Type B pancreatic cell (in vitro differentiated cells): ENCODE data around the gene FMO5. TPM values are rescaled to one million over a fixed set of nuclear protein-coding genes. Genes with fewer than 3 reads are reported as not detected.
"Not testable (repeated sequence)": the region's sequence is repeated elsewhere in the genome, so short reads cannot be mapped to it uniquely, and the experiment has no call there.

ENCODE experiments used
- DNase-seq: peaks from one replicate; pipeline ENCODE4 v3.0.0; 2021; ENCODE audit warnings: mixed read lengths; ENCODE audit not compliant: unreplicated experiment; ENCODE audit errors: extremely low spot score
- H3K27ac Mint-ChIP-seq: 2 replicates; pipeline ENCODE4 v1.8.0; 2021; ENCODE audit warnings: mild to moderate bottlenecking, mixed read lengths
- H3K27me3 Mint-ChIP-seq: 2 replicates; pipeline ENCODE4 v1.8.0; 2021; ENCODE audit warnings: mixed read lengths
- H3K36me3 Mint-ChIP-seq: 2 replicates; pipeline ENCODE4 v1.8.0; 2021; ENCODE audit warnings: mixed read lengths
- H3K4me1 Mint-ChIP-seq: one replicate; pipeline ENCODE4 v1.8.0; 2021; ENCODE audit warnings: mixed read lengths; ENCODE audit not compliant: unreplicated experiment
- H3K4me3 Mint-ChIP-seq: 2 replicates; pipeline ENCODE4 v1.8.0; 2021; ENCODE audit warnings: mild to moderate bottlenecking, mixed read lengths
- H3K9me3 Mint-ChIP-seq: 2 replicates; pipeline ENCODE4 v1.8.0; 2021; ENCODE audit warnings: mixed read lengths
- total RNA-seq: library from RNA; stranded (reverse); gene quantifications from 2 replicates; pipeline ENCODE4 v1.2.1, GENCODE V29; 2021; ENCODE audit warnings: low replicate concordance
- TF ChIP-seq, protein P1 (sequence below): fragments of 200-600 bp; sonication (generic); conservative IDR thresholded peaks from 2 replicates; pipeline ENCODE4 v1.5.0; 2021; ENCODE audit warnings: antibody characterized with exemption, mild to moderate bottlenecking

FMO5 gene
- total RNA-seq, 1 donor from 2014 or later: 2.4 TPM

DNA sequence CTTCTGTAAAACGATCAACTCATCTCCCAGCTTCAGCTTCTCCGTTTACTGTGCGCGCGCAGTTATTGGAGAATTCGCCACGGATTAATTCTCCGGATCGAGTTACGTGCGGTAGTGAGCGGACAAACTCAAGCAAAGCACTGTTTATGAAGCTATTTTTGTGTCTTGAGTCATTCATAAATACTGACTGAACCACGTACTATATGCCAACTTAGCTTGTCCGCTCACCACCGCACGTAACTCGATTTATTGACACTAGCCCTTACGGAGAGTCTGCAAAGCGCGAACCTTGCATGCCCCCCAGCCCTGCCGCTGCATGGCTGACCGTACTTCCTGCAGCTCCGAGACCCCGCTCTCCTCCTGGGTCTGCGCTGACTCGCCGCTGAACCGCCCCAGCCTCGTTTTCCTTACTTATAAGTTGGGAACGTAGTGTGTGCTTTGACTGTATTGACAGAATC, 18.1 kb upstream of the FMO5 start:
- H3K36me3 Mint-ChIP-seq: no peaks in the 10 kb centered on the region
- peak overlapping the region; percentile 96 for H3K4me3 Mint-ChIP-seq
- no peaks in the 10 kb centered on the region for H3K9me3 Mint-ChIP-seq
- peaks cover 28% of the 10 kb centered on the region for H3K4me1 Mint-ChIP-seq
- TF ChIP-seq, protein P1, sequence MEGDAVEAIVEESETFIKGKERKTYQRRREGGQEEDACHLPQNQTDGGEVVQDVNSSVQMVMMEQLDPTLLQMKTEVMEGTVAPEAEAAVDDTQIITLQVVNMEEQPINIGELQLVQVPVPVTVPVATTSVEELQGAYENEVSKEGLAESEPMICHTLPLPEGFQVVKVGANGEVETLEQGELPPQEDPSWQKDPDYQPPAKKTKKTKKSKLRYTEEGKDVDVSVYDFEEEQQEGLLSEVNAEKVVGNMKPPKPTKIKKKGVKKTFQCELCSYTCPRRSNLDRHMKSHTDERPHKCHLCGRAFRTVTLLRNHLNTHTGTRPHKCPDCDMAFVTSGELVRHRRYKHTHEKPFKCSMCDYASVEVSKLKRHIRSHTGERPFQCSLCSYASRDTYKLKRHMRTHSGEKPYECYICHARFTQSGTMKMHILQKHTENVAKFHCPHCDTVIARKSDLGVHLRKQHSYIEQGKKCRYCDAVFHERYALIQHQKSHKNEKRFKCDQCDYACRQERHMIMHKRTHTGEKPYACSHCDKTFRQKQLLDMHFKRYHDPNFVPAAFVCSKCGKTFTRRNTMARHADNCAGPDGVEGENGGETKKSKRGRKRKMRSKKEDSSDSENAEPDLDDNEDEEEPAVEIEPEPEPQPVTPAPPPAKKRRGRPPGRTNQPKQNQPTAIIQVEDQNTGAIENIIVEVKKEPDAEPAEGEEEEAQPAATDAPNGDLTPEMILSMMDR: peak; percentile 10
- no peak for DNase-seq
- peak overlapping the region; percentile 76 for H3K27ac Mint-ChIP-seq
- no peaks in the 10 kb centered on the region for H3K27me3 Mint-ChIP-seq

DNA sequence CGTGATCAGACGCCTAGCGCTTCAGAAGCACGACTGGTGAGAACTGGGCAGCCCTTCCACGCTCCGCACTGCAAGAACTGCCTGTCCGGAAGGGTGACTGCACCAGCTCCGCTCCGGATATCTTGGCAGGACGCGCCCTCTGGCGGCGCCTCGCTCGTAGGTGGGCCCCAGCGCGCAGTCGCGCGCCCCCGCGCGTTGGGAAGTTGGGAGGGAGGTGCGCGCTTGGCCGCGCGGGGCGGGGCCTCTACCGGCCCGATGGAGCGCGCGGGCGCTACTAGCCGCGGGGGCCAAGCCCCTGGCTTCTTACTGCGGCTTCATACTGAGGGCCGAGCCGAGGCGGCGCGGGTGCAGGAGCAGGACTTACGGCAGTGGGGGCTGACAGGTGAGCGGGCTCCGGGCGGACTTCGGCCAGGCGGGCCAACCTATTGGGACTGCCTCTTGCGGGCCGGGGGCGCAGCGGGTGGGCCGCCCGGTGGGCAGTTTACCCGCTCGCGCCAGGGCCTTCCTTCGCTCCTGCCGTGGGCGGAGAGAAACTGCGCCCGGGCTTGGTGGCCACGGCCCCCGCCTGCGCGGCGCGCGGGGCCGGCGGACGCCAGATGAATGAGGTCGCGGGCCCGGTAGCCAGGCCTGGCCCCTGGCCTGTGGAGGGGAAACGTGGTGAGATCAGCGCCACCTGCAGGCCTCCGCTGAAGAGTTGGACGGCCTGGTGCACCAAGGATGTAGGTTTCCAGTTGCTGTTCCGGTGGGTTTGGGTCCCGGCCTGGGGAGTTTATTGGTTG, 17.5 kb upstream of the FMO5 start, which contains the start of gene CHD1L:
Gene CHD1L, plus strand, starts transcription at position 236 of the 779 bp plus-strand sequence. Its CDS starts 20 bp downstream, at position 256.
- Mint-ChIP-seq H3K4me3 (peak within 1 kb of the TSS; percentile 96), H3K9me3 (no peaks in the 10 kb centered on the region), H3K27ac (peak within 1 kb of the TSS; percentile 76), H3K27me3 (no peaks in the 10 kb centered on the region), H3K36me3 (no peaks in the 10 kb centered on the region), H3K4me1 (peaks cover 25% of the 10 kb centered on the region)
- DNase-seq: peak; percentile 94
- TF ChIP-seq, protein P1: peak; percentile 78

DNA sequence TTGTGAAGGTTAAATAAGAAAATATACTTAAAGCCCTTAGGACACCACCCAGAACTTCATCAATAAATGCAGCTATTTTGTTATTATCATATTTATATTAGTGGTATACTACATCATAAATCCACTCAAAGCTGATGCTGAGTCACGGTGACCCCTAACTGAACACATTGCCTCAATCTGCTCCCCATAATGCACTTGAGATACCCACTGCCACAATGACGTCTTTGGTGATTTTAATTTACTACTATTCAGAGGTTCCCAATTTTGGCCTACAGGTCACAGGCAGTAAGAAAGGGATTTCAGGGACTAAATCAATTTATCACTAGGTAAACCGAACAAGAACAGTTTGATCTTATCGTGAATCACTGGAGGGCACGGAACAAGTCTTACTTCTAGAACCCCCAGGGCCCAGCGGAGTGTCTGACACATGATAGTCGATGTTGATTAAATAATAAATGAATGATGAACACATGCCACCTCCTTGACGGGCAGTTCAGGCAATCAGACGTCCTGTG, 16.9 kb upstream of the FMO5 start:
- TF ChIP-seq, protein P1: no peak
- H3K9me3 Mint-ChIP-seq: no peaks in the 10 kb centered on the region
- peak overlapping the region; percentile 87 for H3K4me3 Mint-ChIP-seq
- peaks cover 19% of the 10 kb centered on the region for H3K4me1 Mint-ChIP-seq
- no peaks in the 10 kb centered on the region for H3K36me3 Mint-ChIP-seq
- no peaks in the 10 kb centered on the region for H3K27me3 Mint-ChIP-seq
- DNase-seq: no peak
- H3K27ac Mint-ChIP-seq: peak overlapping the region; percentile 75

DNA sequence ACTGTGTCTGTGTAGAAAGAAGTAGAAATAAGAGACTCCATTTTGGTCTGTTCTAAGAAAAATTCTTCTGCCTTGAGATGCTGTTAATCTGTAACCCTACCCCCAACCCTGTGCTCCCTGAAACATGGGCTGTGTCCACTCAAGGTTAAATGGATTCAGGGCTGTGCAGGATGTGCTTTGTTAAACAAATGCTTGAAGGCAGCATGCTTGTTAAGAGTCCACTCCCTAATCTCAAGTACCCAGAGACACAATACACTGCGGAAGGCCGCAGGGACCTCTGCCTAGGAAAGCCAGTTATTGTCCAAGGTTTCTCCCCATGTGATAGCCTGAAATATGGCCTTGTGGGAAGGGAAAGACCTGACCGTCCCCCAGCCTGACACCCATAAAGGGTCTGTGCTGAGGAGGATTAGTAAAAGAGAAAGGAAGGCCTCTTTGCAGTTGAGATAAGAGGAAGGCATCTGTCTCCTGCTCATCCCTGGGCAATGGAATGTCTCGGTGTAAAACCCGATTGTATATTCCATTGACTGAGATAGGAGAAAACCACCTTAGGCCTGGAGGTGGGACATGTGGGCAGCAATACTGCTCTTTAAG, 15.1 kb upstream of the FMO5 start:
- H3K27me3 Mint-ChIP-seq, H3K9me3 Mint-ChIP-seq, H3K36me3 Mint-ChIP-seq, DNase-seq: not testable (repeated sequence)
- Mint-ChIP-seq H3K27ac (peak overlapping the region; percentile 24), H3K4me1 (peaks cover 14% of the 10 kb centered on the region), H3K4me3 (peak overlapping the region; percentile 54)

DNA sequence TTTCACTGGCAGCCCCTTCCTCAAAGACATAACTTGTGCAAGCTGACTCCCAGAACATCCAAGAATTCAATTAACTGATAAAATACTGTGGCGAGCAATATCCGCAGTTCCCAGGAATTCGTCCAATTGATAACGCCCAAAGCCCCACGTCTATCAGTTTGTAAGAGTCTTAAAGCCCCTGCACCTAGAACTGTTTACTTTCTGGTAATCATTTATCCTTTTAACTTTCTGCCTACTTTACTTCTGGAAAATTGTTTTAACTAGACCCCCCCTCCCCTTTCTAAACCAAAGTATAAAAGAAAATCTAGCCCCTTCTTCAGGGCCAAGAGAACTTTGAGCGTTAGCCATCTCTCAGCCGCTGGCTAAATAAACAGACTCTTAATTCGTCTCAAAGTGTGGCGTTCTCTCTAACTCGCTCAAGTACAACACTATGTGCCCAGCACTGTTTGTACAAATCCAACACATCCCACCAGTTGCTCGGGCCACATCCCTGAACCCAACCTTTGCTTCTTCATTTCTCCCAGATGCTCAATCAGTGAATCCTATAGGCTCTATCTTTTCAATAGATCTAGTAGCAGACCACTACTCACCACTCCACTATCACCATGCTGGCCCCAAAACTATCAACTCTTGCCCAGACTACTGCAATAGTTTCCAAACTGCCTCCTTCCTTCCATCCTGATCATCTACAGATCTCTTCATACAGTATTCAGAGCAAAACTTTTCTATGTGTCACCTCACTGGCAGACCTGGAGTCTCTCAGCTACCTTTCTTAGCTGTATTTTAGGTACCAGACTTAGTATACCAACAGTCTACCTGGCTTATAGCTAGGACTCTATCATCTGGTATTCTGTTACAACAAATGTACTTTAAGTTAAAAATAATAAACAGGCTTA, 14.0 kb upstream of the FMO5 start:
- Mint-ChIP-seq H3K4me3 (no peak overlapping the region), H3K27me3 (no peaks in the 10 kb centered on the region), H3K4me1 (peaks cover 9% of the 10 kb centered on the region), H3K36me3 (no peaks in the 10 kb centered on the region), H3K9me3 (no peaks in the 10 kb centered on the region), H3K27ac (no peak overlapping the region)
- TF ChIP-seq, protein P1: no peak
- no peak for DNase-seq
